ENCODE data around the gene MYO3B. TPM values are rescaled to one million over a fixed set of nuclear protein-coding genes. Genes with fewer than 3 reads are reported as not detected.
A peak's percentile ranks its signal among the peaks of the same experiment; 100 is the strongest.

The MYO3B gene
- total and polyA plus RNA-seq, 2 of the 8 experiments (the other 6 are each of a cell fraction or from before 2014, with no cell fraction given): 0.17 to 0.19 TPM

- Histone ChIP-seq H3K36me3 (ENCODE audit: control insufficient read depth in 2 of 4, insufficient read depth in 4 of 4, low read length in 3 of 4) (peaks cover 0 to 5% (median 0%) of the 10 kb centered on the region in 4 experiments; a peak in 1 of 8 replicates), H3K4me2 (ENCODE audit: insufficient read depth in 1 of 2, low read depth in 2 of 2, low read length in 2 of 2) (no peak overlapping the region), H2BK12ac (ENCODE audit: low read depth, low read length) (no peak overlapping the region), H3K4ac (replicated peaks; ENCODE audit: insufficient read length, low read depth, low read length) (no peak overlapping the region), H3K9ac (replicated peaks in 1 of 4; ENCODE audit: extremely low read depth in 1 of 4, low read depth in 3 of 4, low read length in 3 of 4) (no peak overlapping the region), H3K23me2 (ENCODE audit: low read depth, low read length) (no peaks in the 10 kb centered on the region), H3K56ac (replicated peaks; ENCODE audit: insufficient read length, low read depth, low read length) (no peak overlapping the region), H3K79me1 (ENCODE audit: low read depth, low read length) (no peaks in the 10 kb centered on the region), H3K27me3 (replicated peaks in 1 of 4; ENCODE audit: control insufficient read depth in 3 of 4, extremely low read depth in 1 of 4, insufficient read depth in 3 of 4, low read length in 3 of 4) (no peaks in the 10 kb centered on the region; a peak in 1 of 7 replicates), H3K14ac (ENCODE audit: insufficient read length) (no peak overlapping the region), H2BK20ac (ENCODE audit: low read length) (no peak overlapping the region), H3K4me1 (replicated peaks in 1 of 4; ENCODE audit: control insufficient read depth in 3 of 4, insufficient read depth in 4 of 4, low read length in 3 of 4) (peaks cover 0 to 2% (median 0%) of the 10 kb centered on the region in 4 experiments; a peak in 2 of 7 replicates), H3K23ac (ENCODE audit: insufficient read length) (no peak overlapping the region), H3K18ac (ENCODE audit: extremely low read depth, low read length) (no peak overlapping the region), H3K4me3 (ENCODE audit: extremely low read depth in 1 of 4, insufficient read depth in 2 of 4, low read depth in 3 of 4, low read length in 4 of 4) (no peak overlapping the region), H3K27ac (ENCODE audit: low read depth, low read length) (no peak overlapping the region), H2BK5ac (ENCODE audit: low read depth, low read length) (no peak overlapping the region), H2BK15ac (ENCODE audit: low read length) (no peak overlapping the region), H2BK120ac (replicated peaks; ENCODE audit: low read depth, low read length) (no peak overlapping the region), H4K91ac (replicated peaks; ENCODE audit: insufficient read length, low read length) (no peak overlapping the region), H3K9me3 (ENCODE audit: insufficient read depth in 2 of 2, low read depth in 1 of 2, low read length in 1 of 2) (peaks cover 5 to 10% of the 10 kb centered on the region in 2 experiments; a peak in 2 of 4 replicates), H3K79me2 (ENCODE audit: control insufficient read depth in 1 of 2, insufficient read depth in 2 of 2, low read length in 2 of 2) (no peaks in the 10 kb centered on the region), H4K8ac (ENCODE audit: extremely low read depth, insufficient read depth, low read length) (no peak overlapping the region), H4K5ac (ENCODE audit: insufficient read length, low read depth, low read length) (no peak overlapping the region), H4K20me1 (replicated peaks in 1 of 2; ENCODE audit: control insufficient read depth in 1 of 2, insufficient read depth in 2 of 2, low read length in 2 of 2) (no peaks in the 10 kb centered on the region), H2AFZ (ENCODE audit: low read length) (no peak overlapping the region), H2AK5ac (ENCODE audit: low read depth, low read length) (no peak overlapping the region)
- DNase-seq (ENCODE audit: low read depth in 1 of 2, low spot score in 2 of 2) (no peak), FAIRE-seq (peak; percentile 66)
- 77% methylated on average over 4 of the region's 4 CpGs; no CpG with 5 or more reads in 1 of the 2 experiments for WGBS, 2 experiments (ENCODE audit: extremely low coverage in 1 of 2, insufficient coverage in 1 of 2, insufficient read length in 1 of 2, insufficient replicate concordance in 2 of 2, low coverage in 1 of 2, low lambda C conversion rate in 2 of 2, missing lambda C conversion rate in 1 of 2)
- TF ChIP-seq RAD21 (IDR thresholded peaks at IDR 0.05 in 1 of 2, conservative IDR thresholded peaks at IDR 0.05 in 1 of 2; ENCODE audit: low read depth in 2 of 2, low read length in 2 of 2) (peak; percentile 41 to 52), CBX8 (IDR thresholded peaks at IDR 0.05; ENCODE audit: borderline replicate concordance, low read depth, low read length) (no peak), CTCF (IDR thresholded peaks at IDR 0.05; ENCODE audit: control extremely low read depth in 1 of 3, insufficient read depth in 1 of 3, low read depth in 1 of 3, low read length in 3 of 3) (peak in 1 of 3 experiments; percentile 15; a peak in 1 of 4 replicates)
- POLR2A ChIA-PET (ENCODE audit: partially characterized antibody): no interaction called here
- CTCF ChIA-PET (ENCODE audit: partially characterized antibody): interaction anchor here (0.8 to 1.2 kb wide), 6 partner anchors 37 to 353 kb away, joined by 3 to 4 read pairs (median 3); no protein-coding TSS in a partner anchor
Observed at GRCh38 chr2:170461889-170462288, 283.9 kb downstream of the MYO3B start.
